Tibial nerve (tissue), 4 donors: ENCODE results near the gene SLIT3. TPM values are rescaled to one million over a fixed set of nuclear protein-coding genes. Genes with fewer than 3 reads are reported as not detected.

Experiments used
- DNase-seq, 2 donors: peaks; one replicate each; pipeline ENCODE4 v3.0.0-alpha.2; 2019; ENCODE audit warnings: low spot score in 2 of 2
- H3K27ac ChIP-seq, 4 donors: fragments of 200-600 bp; sonication (generic) in 3 of 4; one replicate each; pipeline ENCODE4 v1.5.1; 2017 to 2019; ENCODE audit warnings: mild to moderate bottlenecking in 1 of 4
- H3K27me3 ChIP-seq, 2 donors: fragments of 200-600 bp; sonication (generic) in 1 of 2; one replicate each; pipeline versions ENCODE4 v1.5.1 to v1.6.0; 2017 to 2019
- H3K36me3 ChIP-seq, 3 donors: fragments of 200-600 bp; sonication (generic); one replicate each; pipeline ENCODE4 v1.5.1; 2018 to 2019
- H3K4me1 ChIP-seq, 4 donors: fragments of 200-600 bp; sonication (generic) in 3 of 4; one replicate each; pipeline ENCODE4 v1.5.1; 2017 to 2019
- H3K4me3 ChIP-seq, 4 donors: fragments of 200-600 bp; sonication (generic) in 3 of 4; one replicate each; pipeline ENCODE4 v1.5.1; 2017 to 2019; ENCODE audit warnings: mild to moderate bottlenecking in 1 of 4, moderate library complexity in 1 of 4
- H3K9me3 ChIP-seq, 4 donors: fragments of 200-600 bp; sonication (generic) in 3 of 4; one replicate each; pipeline ENCODE4 v1.5.1; 2017 to 2019
- CTCF ChIP-seq, 5 experiments: fragments of 200-600 bp in 3 of 5; fragments of 450-650 bp in 2 of 5; sonication (generic) in 3 of 5; IDR thresholded peaks; one replicate each; pipeline ENCODE4 v1.5.1; 2016 to 2019; ENCODE audit warnings: antibody characterized with exemption in 5 of 5, mild to moderate bottlenecking in 3 of 5, moderate library complexity in 2 of 5
- EP300 ChIP-seq, 2 donors: sonication (generic); formaldehyde crosslinking; IDR thresholded peaks; one replicate each; pipeline ENCODE4 v1.6.1; 2017; ENCODE audit warnings: antibody characterized with exemption in 2 of 2, mild to moderate bottlenecking in 1 of 2
- POLR2A ChIP-seq, 2 donors: fragments of 450-650 bp; IDR thresholded peaks; one replicate each; pipeline ENCODE4 v1.6.1; 2017; ENCODE audit warnings: antibody characterized with exemption in 2 of 2, mild to moderate bottlenecking in 2 of 2, moderate library complexity in 2 of 2
- WGBS, 2 donors: methylation state at CpG; one replicate each; pipeline ENCODE4 v1.1.5; 2018; 5-methylcytosine and 5-hydroxymethylcytosine counted together
- total RNA-seq, 4 donors: library from RNA; depleted of rRNA; stranded (reverse); fragments of >200 nt; gene quantifications; one replicate each; pipeline ENCODE4 v1.1.0, GENCODE V29; 2016

The SLIT3 gene
- total RNA-seq, 4 donors from 2014 or later = 16.6 to 39.0 (median 20.2) TPM

- H3K27ac ChIP-seq = no peak overlapping the region
- no peak for DNase-seq
- peaks cover 0 to 5% (median 0%) of the 10 kb centered on the region in 3 donors for H3K36me3 ChIP-seq
- TF ChIP-seq POLR2A (IDR thresholded peaks at IDR 0.05) (no peak), CTCF (IDR thresholded peaks at IDR 0.05) (no peak), EP300 (IDR thresholded peaks at IDR 0.05) (no peak)
- WGBS, 2 donors = 48 to 59% methylated on average over 10 of the region's 10 CpGs
- no peaks in the 10 kb centered on the region for H3K9me3 ChIP-seq
- H3K4me3 ChIP-seq = no peak overlapping the region
- no peaks in the 10 kb centered on the region for H3K4me1 ChIP-seq
- no peaks in the 10 kb centered on the region for H3K27me3 ChIP-seq
Observed at GRCh38 chr5:168781941-168782571, 518.9 kb downstream of the SLIT3 start.

- peaks cover 0 to 5% (median 0%) of the 10 kb centered on the region in 3 donors for H3K36me3 ChIP-seq
- H3K4me1 ChIP-seq = no peaks in the 10 kb centered on the region
- H3K27ac ChIP-seq = no peak overlapping the region
- H3K27me3 ChIP-seq = no peaks in the 10 kb centered on the region
- H3K9me3 ChIP-seq = no peaks in the 10 kb centered on the region
- WGBS, 2 donors = 86 to 90% methylated on average over 3 of the region's 3 CpGs
- H3K4me3 ChIP-seq = no peak overlapping the region
- TF ChIP-seq POLR2A (IDR thresholded peaks at IDR 0.05) = no peak
- DNase-seq = no peak
Observed at GRCh38 chr5:168780888-168781287, 520.1 kb downstream of the SLIT3 start.

- Histone ChIP-seq H3K4me3 (no peak overlapping the region), H3K4me1 (no peaks in the 10 kb centered on the region), H3K36me3 (peaks cover 0 to 5% (median 0%) of the 10 kb centered on the region in 3 donors), H3K9me3 (no peaks in the 10 kb centered on the region), H3K27me3 (no peaks in the 10 kb centered on the region), H3K27ac (no peak overlapping the region)
- WGBS, 2 donors = 92 to 94% methylated on average over 3 of the region's 3 CpGs
- TF ChIP-seq POLR2A (IDR thresholded peaks at IDR 0.05) (no peak), EP300 (IDR thresholded peaks at IDR 0.05) (no peak), CTCF (IDR thresholded peaks at IDR 0.05) (no peak)
- no peak for DNase-seq
Observed at GRCh38 chr5:168779333-168779732, 521.6 kb downstream of the SLIT3 start.

GRCh38 chr5:168778536-168778935, 522.4 kb downstream of the SLIT3 start:
- no peak overlapping the region for H3K27ac ChIP-seq
- H3K27me3 ChIP-seq = no peaks in the 10 kb centered on the region
- WGBS, 2 donors = 85 to 90% methylated on average over 10 of the region's 10 CpGs
- TF ChIP-seq EP300 (IDR thresholded peaks at IDR 0.05) = no peak
- no peak for TF ChIP-seq POLR2A (IDR thresholded peaks at IDR 0.05)
- no peak for TF ChIP-seq CTCF (IDR thresholded peaks at IDR 0.05)
- no peaks in the 10 kb centered on the region for H3K4me1 ChIP-seq
- no peak overlapping the region for H3K4me3 ChIP-seq
- no peak for DNase-seq
- H3K36me3 ChIP-seq = peaks cover 0 to 12% (median 0%) of the 10 kb centered on the region in 3 donors
- H3K9me3 ChIP-seq = no peaks in the 10 kb centered on the region

- Histone ChIP-seq H3K27ac (no peak overlapping the region), H3K36me3 (peaks cover 0 to 12% (median 0%) of the 10 kb centered on the region in 3 donors), H3K4me3 (no peak overlapping the region), H3K9me3 (no peaks in the 10 kb centered on the region), H3K4me1 (no peaks in the 10 kb centered on the region), H3K27me3 (no peaks in the 10 kb centered on the region)
- no peak for DNase-seq
- whole genome bisulfite sequencing, 2 donors = 85 to 93% methylated on average over 2 of the region's 2 CpGs
- no peak for TF ChIP-seq CTCF (IDR thresholded peaks at IDR 0.05)
- no peak for TF ChIP-seq EP300 (IDR thresholded peaks at IDR 0.05)
- TF ChIP-seq POLR2A (IDR thresholded peaks at IDR 0.05) = no peak
Observed at GRCh38 chr5:168777651-168778050, 523.3 kb downstream of the SLIT3 start.
